Heart left ventricle (tissue), 13 donors: ENCODE results near the gene OR1D5.

Experiments
- CTCF ChIP-seq, 12 donors: fragments of 200-600 bp; sonication (generic) in 4 of 12; IDR thresholded peaks; one replicate each; pipeline versions ENCODE4 v1.5.0 to v1.8.0; 2018 to 2022; ENCODE audit warnings: antibody characterized with exemption in 12 of 12, mild to moderate bottlenecking in 5 of 12
- POLR2A ChIP-seq, 2 donors: fragments of 450-650 bp; IDR thresholded peaks; one replicate each; pipeline ENCODE4 v1.6.1; 2017; ENCODE audit warnings: antibody characterized with exemption in 2 of 2, mild to moderate bottlenecking in 2 of 2, moderate library complexity in 2 of 2
- donor health status: ischemic (EF 13 %, LVEDD 7.1; RV severe dilation, severe dysfunction).
- donor health status: DM: no; HTN: yes; CAD: no.
- donor health status: DM: no; HTN: no; CAD: no.
- donor health status: ischemic (EF 25% LVEDD 6.9; RV normal size, moderate dysfunction).
- donor health status: ischemic (EF 25% LVEDD 5.7; RV mildly dilated, moderate dysfunction).
- donor health status: ischemic (EF 35%, LVEDD 5.7; RV mildly dilated, moderate dysfunction).
- donor health status: nonischemic (EF 11% LVEDD 7.7; RV severe dilation, severe dysfunction).
- donor health status: DM: yes; HTN: yes; CAD: no.
- donor health status: PGD.
- donor health status: ischemic (EF 29% LVEDD 5.4; RV normal size, mild dysfunction).
- donor health status: nonischemic (EF 23%, LVEDD 6.1; RV moderate dilation, normal function).

GRCh38 chr17:3026125-3026855 is 37.1 kb downstream of the OR1D5 start:
- TF ChIP-seq POLR2A (IDR thresholded peaks at IDR 0.05) (no peak), CTCF (IDR thresholded peaks at IDR 0.05) (no peak)
